ENCODE measurements around the gene SGCA. TPM values are rescaled to one million over a fixed set of nuclear protein-coding genes. Genes with fewer than 3 reads are reported as not detected.
A peak's percentile ranks its signal among the peaks of the same experiment; 100 is the strongest.

The SGCA gene
- total and polyA plus RNA-seq, 2 of the 13 experiments (the other 11 are each of a cell fraction or from before 2014, with no cell fraction given) = not detected

DNA sequence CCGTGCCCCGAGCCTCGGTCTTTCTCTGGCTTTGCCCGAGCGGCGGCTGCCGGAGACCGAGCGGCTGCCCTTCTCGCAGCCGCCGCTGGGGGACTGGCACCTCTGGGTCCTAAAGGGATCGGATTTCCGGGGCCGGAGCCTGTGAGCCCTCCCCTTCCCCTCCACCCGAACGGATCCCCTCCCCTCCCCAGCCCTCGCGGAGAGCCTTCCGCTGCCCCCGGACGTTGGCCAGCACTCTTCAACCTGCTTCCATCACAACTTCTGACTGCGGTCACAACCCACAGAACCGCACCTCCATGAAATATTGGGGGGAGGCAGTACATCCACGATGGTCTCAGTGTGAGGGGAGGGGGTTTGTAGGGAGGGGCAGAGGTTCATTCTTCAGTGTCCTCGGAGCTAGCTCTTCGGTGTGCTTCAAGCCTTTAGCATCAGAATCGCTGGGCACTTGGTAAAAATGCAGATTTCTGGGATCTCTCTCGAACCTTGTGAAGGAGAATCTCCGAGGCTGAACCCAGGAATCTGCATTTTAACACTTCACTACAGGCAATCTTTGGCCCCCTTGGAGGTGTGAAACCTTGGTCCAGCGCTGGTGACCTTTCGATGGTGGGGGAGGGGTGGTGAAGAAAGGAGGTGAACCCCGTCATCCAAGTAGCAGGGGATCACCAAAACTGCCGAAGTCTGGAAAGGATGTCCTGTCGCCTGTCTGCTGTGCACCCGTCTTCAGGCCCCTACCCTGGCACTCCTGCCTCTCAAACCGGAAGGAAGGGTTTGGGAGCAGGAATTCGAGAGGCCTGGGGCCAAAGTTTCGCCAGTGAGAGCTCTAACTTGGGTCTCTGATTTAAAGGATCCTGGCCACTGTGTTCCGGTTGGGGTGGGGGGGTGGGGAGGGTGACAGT lies 14.5 kb upstream of the SGCA start (continued):
- TF ChIP-seq, protein P1, sequence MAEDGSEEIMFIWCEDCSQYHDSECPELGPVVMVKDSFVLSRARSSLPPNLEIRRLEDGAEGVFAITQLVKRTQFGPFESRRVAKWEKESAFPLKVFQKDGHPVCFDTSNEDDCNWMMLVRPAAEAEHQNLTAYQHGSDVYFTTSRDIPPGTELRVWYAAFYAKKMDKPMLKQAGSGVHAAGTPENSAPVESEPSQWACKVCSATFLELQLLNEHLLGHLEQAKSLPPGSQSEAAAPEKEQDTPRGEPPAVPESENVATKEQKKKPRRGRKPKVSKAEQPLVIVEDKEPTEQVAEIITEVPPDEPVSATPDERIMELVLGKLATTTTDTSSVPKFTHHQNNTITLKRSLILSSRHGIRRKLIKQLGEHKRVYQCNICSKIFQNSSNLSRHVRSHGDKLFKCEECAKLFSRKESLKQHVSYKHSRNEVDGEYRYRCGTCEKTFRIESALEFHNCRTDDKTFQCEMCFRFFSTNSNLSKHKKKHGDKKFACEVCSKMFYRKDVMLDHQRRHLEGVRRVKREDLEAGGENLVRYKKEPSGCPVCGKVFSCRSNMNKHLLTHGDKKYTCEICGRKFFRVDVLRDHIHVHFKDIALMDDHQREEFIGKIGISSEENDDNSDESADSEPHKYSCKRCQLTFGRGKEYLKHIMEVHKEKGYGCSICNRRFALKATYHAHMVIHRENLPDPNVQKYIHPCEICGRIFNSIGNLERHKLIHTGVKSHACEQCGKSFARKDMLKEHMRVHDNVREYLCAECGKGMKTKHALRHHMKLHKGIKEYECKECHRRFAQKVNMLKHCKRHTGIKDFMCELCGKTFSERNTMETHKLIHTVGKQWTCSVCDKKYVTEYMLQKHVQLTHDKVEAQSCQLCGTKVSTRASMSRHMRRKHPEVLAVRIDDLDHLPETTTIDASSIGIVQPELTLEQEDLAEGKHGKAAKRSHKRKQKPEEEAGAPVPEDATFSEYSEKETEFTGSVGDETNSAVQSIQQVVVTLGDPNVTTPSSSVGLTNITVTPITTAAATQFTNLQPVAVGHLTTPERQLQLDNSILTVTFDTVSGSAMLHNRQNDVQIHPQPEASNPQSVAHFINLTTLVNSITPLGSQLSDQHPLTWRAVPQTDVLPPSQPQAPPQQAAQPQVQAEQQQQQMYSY (CRISPR knock-in tag; IDR thresholded peaks at IDR 0.05) = peak; percentile 23; the same call in 1 of the 2 replicates
- TF ChIP-seq RFX5 (IDR thresholded peaks at IDR 0.05; ENCODE audit: low read depth, low read length) (0 out of 2 replicates have a peak, but pooled peaks have one; percentile 17), KLF16 (CRISPR knock-in tag; IDR thresholded peaks at IDR 0.05) (0 out of 4 replicates have a peak, but pooled peaks of 1 of the 2 experiments have one; percentile 49), PHB2 (IDR thresholded peaks at IDR 0.05; ENCODE audit: partially characterized antibody) (no peak), ARID4A (CRISPR knock-in tag; IDR thresholded peaks at IDR 0.05; ENCODE audit: borderline replicate concordance) (no peak), PATZ1 (CRISPR knock-in tag; IDR thresholded peaks at IDR 0.05) (peak; percentile 83), ZNF572 (CRISPR knock-in tag; IDR thresholded peaks at IDR 0.05) (no peak), SMAD3 (CRISPR knock-in tag; IDR thresholded peaks at IDR 0.05) (peak; percentile 61; the same call in 1 of the 2 replicates), ZNF768 (CRISPR knock-in tag; IDR thresholded peaks at IDR 0.05) (peak; percentile 57; the same call in 1 of the 2 replicates), HDAC1 (CRISPR knock-in tag; IDR thresholded peaks at IDR 0.05) (peak; percentile 39; the same call in 1 of the 2 replicates), TSC22D2 (CRISPR knock-in tag; IDR thresholded peaks at IDR 0.05; ENCODE audit: borderline replicate concordance) (peak; percentile 52; the same call in 1 of the 2 replicates), ZNF558 (CRISPR knock-in tag; IDR thresholded peaks at IDR 0.05; ENCODE audit: borderline replicate concordance) (0 out of 2 replicates have a peak, but pooled peaks have one; percentile 56), KMT2B (CRISPR knock-in tag; IDR thresholded peaks at IDR 0.05) (0 out of 2 replicates have a peak, but pooled peaks have one; percentile 49), ISL2 (CRISPR knock-in tag; IDR thresholded peaks at IDR 0.05) (peak; percentile 47; the same call in 1 of the 2 replicates), ZNF710 (CRISPR knock-in tag; IDR thresholded peaks at IDR 0.05; ENCODE audit: borderline replicate concordance) (peak; percentile 58; the same call in 1 of the 2 replicates)
